Activated CD4-positive, alpha-beta T cell treated with anti-CD3 and anti-CD28 coated beads, Interleukin-2, amount 50 U/mL, for 1 hour (primary cell): Measurements from ENCODE around the gene OIT3.
"Not testable (repeated sequence)": the region's sequence is repeated elsewhere in the genome, so short reads cannot be mapped to it uniquely, and the experiment has no call there.

Experiments used
- DNase-seq: peaks from one replicate; pipeline ENCODE4 v3.0.0-alpha.2; 2020

The OIT3 gene

GRCh38 chr10:72893136-72893798 lies at the start of gene OIT3:
TSS of gene OIT3 (plus strand) at chr10:72893739. CDS start at chr10:72893799, 60 bp downstream.
- DNase-seq, result no peak

GRCh38 chr10:72846238-72846637 lies 47.3 kb upstream of the OIT3 start:
- no peak for DNase-seq

- no peak for DNase-seq
These were observed 45.9 kb upstream of the OIT3 start for GRCh38 chr10:72847681-72848080.

GRCh38 chr10:72850861-72851260 lies 42.7 kb upstream of the OIT3 start:
- DNase-seq, result no peak

GRCh38 chr10:72851509-72851908 lies 42.0 kb upstream of the OIT3 start:
- no peak for DNase-seq

GRCh38 chr10:72852508-72852907 lies 41.0 kb upstream of the OIT3 start:
- DNase-seq, result no peak

- DNase-seq, result no peak
These were observed 38.4 kb upstream of the OIT3 start for GRCh38 chr10:72855129-72855528.

- no peak for DNase-seq
These were observed 37.7 kb upstream of the OIT3 start for GRCh38 chr10:72855790-72856189.

- no peak for DNase-seq
These were observed 35.5 kb upstream of the OIT3 start for GRCh38 chr10:72858067-72858466.

- no peak for DNase-seq
These were observed 30.6 kb upstream of the OIT3 start for GRCh38 chr10:72862957-72863356.

- no peak for DNase-seq
These were observed 18.1 kb upstream of the OIT3 start for GRCh38 chr10:72875250-72876055.

GRCh38 chr10:72879245-72879644 lies 14.3 kb upstream of the OIT3 start:
- DNase-seq, result no peak

- no peak for DNase-seq
These were observed 12.2 kb upstream of the OIT3 start for GRCh38 chr10:72881291-72881690.

GRCh38 chr10:72883861-72884260 lies 9.7 kb upstream of the OIT3 start:
- DNase-seq, result no peak

- DNase-seq, result no peak
These were observed 7.6 kb upstream of the OIT3 start for GRCh38 chr10:72885953-72886352.

GRCh38 chr10:72886621-72887020 lies 6.9 kb upstream of the OIT3 start:
- DNase-seq, result no peak

GRCh38 chr10:72887043-72887442 lies 6.5 kb upstream of the OIT3 start:
- no peak for DNase-seq

- DNase-seq, result no peak
These were observed 5.3 kb upstream of the OIT3 start for GRCh38 chr10:72888151-72888638.

GRCh38 chr10:72889391-72889831 lies 4.1 kb upstream of the OIT3 start:
- DNase-seq, result no peak

- no peak for DNase-seq
These were observed 3.5 kb upstream of the OIT3 start for GRCh38 chr10:72890086-72890485.

GRCh38 chr10:72895236-72895850 lies 1.8 kb downstream of the OIT3 start:
- no peak for DNase-seq

GRCh38 chr10:72898616-72899015 lies 5.1 kb downstream of the OIT3 start:
- DNase-seq, result no peak

GRCh38 chr10:72899545-72899944 lies 6.0 kb downstream of the OIT3 start:
- DNase-seq, result no peak

GRCh38 chr10:72903941-72904446 lies 10.5 kb downstream of the OIT3 start:
- DNase-seq, result not testable (repeated sequence)
